Activated CD4-positive, alpha-beta T cell treated with anti-CD3 and anti-CD28 coated beads for 36 hours (primary cell): ENCODE measurements around the gene ULBP1. TPM values are rescaled to one million over a fixed set of nuclear protein-coding genes. Genes with fewer than 3 reads are reported as not detected.
"Not testable (repeated sequence)": the region's sequence is repeated elsewhere in the genome, so short reads cannot be mapped to it uniquely, and the experiment has no call there.

Source experiments
- ATAC-seq: fragments of 200-7000 bp; cut with Tn5 transposase; one replicate; pipeline ENCODE4 v1.10.0; 2021; ENCODE audit warnings: mild to moderate bottlenecking, moderate library complexity
- CTCF ChIA-PET: fragments of 350-600 bp; sonication (Branson Sonifier 250); formaldehyde crosslinking; loops from one replicate; lab custom pipeline; 2021; ENCODE audit warnings: antibody characterized with exemption; lab: Charles Lee
- POLR2A ChIA-PET: fragments of 350-600 bp; sonication (Branson Sonifier 250); formaldehyde crosslinking; loops from one replicate; lab custom pipeline; 2021; ENCODE audit warnings: antibody characterized with exemption, inconsistent platforms; lab: Charles Lee
- DNase-seq: peaks from one replicate; pipeline ENCODE4 v3.0.0-alpha.2; 2020
- H3K27ac Mint-ChIP-seq: one replicate; pipeline ENCODE4 v1.8.0; 2021; ENCODE audit warnings: mixed read lengths
- H3K27me3 Mint-ChIP-seq: one replicate; pipeline ENCODE4 v1.8.0; 2021; ENCODE audit warnings: mixed read lengths
- H3K36me3 Mint-ChIP-seq: one replicate; pipeline ENCODE4 v1.8.0; 2021; ENCODE audit warnings: low read depth, mixed read lengths
- H3K4me1 Mint-ChIP-seq: one replicate; pipeline ENCODE4 v1.8.0; 2021; ENCODE audit warnings: mixed read lengths
- H3K4me3 Mint-ChIP-seq: one replicate; pipeline ENCODE4 v1.8.0; 2021; ENCODE audit warnings: mild to moderate bottlenecking, moderate library complexity, mixed read lengths
- H3K9me3 Mint-ChIP-seq: one replicate; pipeline ENCODE4 v1.8.0; 2021; ENCODE audit warnings: low read depth, mixed read lengths
- intact Hi-C, 2 experiments: fragments of 100-400 bp; cut with DNase I in 1 of 2; cut with micrococcal nuclease in 1 of 2; formaldehyde crosslinking; loops; one replicate each; pipeline versions ENCODE4 v1.14.2 to v1.15.1; 2022 to 2024; cut with DNase I, micrococcal nuclease
- total RNA-seq, 2 experiments: library from RNA; stranded (reverse); gene quantifications; one replicate each; pipeline ENCODE4 v1.2.3, GENCODE V29; 2021

The ULBP1 gene
- 1 to 10 TPM; 2.7 to 5.0 TPM for total RNA-seq

DNA sequence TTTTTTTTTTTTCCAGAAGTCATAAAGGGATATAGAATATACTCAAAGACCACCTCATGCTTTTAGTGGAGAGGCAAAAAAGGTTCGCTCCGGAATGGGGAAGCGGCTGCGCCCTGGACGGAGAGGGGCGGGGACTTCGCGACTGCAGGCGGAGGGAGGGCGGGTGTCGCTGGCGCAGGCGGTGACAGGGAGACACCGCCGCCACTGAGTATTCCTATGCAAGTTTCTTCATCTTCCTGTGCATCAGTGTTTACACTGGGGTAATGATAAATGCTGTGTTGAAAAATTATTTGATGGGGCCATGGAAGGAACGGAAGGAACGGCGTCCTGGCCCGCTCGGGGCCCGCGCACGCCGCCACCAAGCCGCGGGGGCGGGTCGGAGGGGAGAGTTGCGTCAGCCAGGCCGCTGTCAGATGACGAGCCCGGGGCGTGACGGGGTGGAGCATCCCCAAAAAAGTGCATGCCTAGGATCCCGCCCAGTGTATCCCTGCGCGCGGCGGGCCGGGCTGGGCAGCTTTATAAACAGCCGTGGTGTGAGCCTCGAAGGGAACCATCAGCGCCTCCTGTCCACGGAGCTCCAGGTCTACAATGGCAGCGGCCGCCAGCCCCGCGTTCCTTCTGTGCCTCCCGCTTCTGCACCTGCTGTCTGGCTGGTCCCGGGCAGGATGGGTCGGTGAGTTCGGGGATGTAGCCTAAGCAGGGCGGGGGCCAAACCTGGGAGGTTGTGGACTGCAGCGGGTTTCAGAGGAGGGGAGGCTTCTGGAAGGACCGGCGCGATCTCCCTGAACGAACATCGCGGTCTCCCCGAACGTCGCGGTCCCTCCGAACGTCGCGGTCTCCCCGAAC is at the start of gene ULBP1:
ULBP1 (plus strand) TSS at position 482 of the 846 bp plus-strand sequence; CDS start at position 589, 107 bp downstream.
- Mint-ChIP-seq H3K4me3 (peak within 1 kb of the TSS; percentile 77), H3K27ac (peak within 1 kb of the TSS; percentile 91), H3K9me3 (no peaks in the 10 kb centered on the region), H3K27me3 (peaks cover 69% of the 10 kb centered on the region), H3K4me1 (peaks cover 22% of the 10 kb centered on the region), H3K36me3 (no peaks in the 10 kb centered on the region)
- ChIA-PET POLR2A (no interaction called here), CTCF (no interaction called here)
- intact Hi-C loops = loop anchor here (1.0 to 5.0 kb wide), 10 partner anchors 21 to 903 kb away; partner anchors contain the start of genes NUP43 (in 2 of the 2), PCMT1 (in 2 of the 2), GINM1 (in 1 of the 2) and LRP11 (in 1 of the 2)
- DNase-seq (peak; percentile 93), ATAC-seq (peak; percentile 76)

DNA sequence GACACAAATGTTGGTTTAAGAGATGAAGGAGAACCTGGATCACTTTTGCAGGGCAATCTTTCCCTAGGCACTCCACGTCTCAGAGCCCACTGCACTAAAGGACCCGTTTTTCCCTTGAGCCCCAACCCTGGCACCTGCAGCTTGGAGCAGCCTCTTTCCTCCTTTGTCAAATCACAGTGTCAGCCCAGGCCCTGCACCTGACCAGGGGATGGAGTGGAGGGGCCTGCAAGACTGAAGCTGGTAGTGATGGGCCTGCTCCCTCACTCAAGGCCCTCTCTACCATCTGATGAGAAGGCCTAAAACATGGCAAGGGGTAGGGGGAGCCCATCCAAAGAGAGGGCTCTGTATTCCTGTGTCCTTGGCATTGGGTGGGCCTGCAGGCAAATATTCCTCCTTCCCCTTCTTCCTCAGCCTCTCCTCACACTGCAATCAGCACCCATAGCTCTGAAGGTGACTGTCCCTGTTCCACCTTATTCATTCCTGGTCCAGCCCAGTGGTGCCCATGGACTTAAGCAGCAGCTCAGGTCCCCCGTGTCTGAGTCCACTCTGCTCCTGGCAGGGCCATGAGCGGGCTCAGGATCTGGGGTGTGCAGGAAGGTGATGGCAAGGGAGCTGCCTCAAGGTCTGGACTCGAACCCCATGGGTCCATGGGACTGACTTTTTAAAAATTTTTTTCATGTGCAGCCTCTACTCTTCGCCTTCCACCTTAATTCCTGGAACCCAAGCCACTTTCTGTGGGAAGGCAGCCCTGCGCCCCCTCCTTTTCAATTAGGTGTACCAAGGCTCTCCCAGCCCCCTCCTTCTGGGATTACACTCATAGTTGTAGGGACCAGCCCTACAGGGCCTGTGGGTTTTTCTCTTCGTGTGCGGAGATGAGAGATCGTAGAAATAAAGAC is 47.5 kb upstream of the ULBP1 start:
- H3K36me3 Mint-ChIP-seq = no peaks in the 10 kb centered on the region
- no peak overlapping the region for H3K4me3 Mint-ChIP-seq
- H3K27me3 Mint-ChIP-seq = peaks cover 21% of the 10 kb centered on the region
- ATAC-seq = no peak
- CTCF ChIA-PET = interaction anchor here (0.6 kb wide), 1 partner anchor 13 kb away, joined by 3 read pairs; no protein-coding TSS in a partner anchor
- DNase-seq = no peak
- no peak overlapping the region for H3K27ac Mint-ChIP-seq
- peaks cover 2% of the 10 kb centered on the region for H3K4me1 Mint-ChIP-seq
- H3K9me3 Mint-ChIP-seq = no peaks in the 10 kb centered on the region
- intact Hi-C loops = no loop called here
- POLR2A ChIA-PET = no interaction called here

GRCh38 chr6:149917679-149918078 is 46.1 kb upstream of the ULBP1 start:
- POLR2A ChIA-PET = no interaction called here
- peaks cover 30% of the 10 kb centered on the region for H3K27me3 Mint-ChIP-seq
- no peaks in the 10 kb centered on the region for H3K9me3 Mint-ChIP-seq
- peaks cover 2% of the 10 kb centered on the region for H3K4me1 Mint-ChIP-seq
- CTCF ChIA-PET = interaction anchor here (0.8 kb wide), 1 partner anchor 83 kb away, joined by 3 read pairs; no protein-coding TSS in a partner anchor
- intact Hi-C loops = no loop called here
- H3K4me3 Mint-ChIP-seq = no peak overlapping the region
- no peak overlapping the region for H3K27ac Mint-ChIP-seq
- H3K36me3 Mint-ChIP-seq = no peaks in the 10 kb centered on the region
- DNase-seq (no peak), ATAC-seq (no peak)

DNA sequence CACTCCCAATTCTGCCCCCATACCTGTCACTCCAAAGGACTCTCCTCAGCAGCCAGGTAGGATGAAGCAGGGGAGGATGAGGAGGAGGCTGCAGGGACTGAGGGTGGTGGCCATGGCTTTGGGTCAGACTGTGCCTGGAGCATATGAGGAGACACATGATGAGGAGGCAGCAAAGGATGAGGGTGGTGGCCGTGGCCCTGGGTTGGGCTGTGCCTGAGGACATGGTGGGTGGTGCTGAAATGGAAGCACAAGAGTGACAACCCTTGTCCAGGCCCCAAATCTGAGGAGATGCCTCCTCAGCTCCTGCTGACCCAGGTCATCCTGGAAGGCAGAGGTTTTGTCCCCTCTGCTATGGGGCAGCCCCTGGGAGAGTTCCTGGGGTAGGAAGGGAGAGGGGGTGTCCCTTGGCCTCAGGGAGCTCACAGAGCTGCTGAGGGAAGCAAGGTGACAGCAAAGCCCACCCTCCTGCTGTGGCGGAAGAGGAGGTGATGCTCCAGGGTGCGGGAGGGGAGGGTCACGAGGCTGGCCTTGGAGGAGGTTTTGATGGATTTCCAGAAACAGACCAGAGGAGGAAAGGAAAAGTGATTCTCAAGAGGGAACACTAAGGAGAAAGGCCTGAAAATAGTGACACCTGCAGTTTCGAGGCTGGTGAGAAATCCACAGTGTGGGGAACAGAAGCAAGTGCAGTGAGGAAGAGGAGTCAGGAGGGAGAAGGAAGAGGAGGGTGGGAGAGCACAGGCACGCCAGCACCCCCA is 45.4 kb upstream of the ULBP1 start:
- H3K36me3 Mint-ChIP-seq = no peaks in the 10 kb centered on the region
- H3K4me3 Mint-ChIP-seq = no peak overlapping the region
- intact Hi-C loops = no loop called here
- no peak overlapping the region for H3K27ac Mint-ChIP-seq
- DNase-seq (no peak), ATAC-seq (no peak)
- H3K27me3 Mint-ChIP-seq = peaks cover 35% of the 10 kb centered on the region
- ChIA-PET POLR2A (no interaction called here), CTCF (no interaction called here)
- H3K9me3 Mint-ChIP-seq = no peaks in the 10 kb centered on the region
- peaks cover 8% of the 10 kb centered on the region for H3K4me1 Mint-ChIP-seq

GRCh38 chr6:149919126-149919833 is 44.5 kb upstream of the ULBP1 start:
- DNase-seq, H3K4me3 Mint-ChIP-seq, H3K36me3 Mint-ChIP-seq, POLR2A ChIA-PET, intact Hi-C loops, CTCF ChIA-PET, H3K27ac Mint-ChIP-seq, ATAC-seq, H3K9me3 Mint-ChIP-seq: not testable (repeated sequence)
- H3K27me3 Mint-ChIP-seq = peaks cover 42% of the 10 kb centered on the region
- peaks cover 13% of the 10 kb centered on the region for H3K4me1 Mint-ChIP-seq

DNA sequence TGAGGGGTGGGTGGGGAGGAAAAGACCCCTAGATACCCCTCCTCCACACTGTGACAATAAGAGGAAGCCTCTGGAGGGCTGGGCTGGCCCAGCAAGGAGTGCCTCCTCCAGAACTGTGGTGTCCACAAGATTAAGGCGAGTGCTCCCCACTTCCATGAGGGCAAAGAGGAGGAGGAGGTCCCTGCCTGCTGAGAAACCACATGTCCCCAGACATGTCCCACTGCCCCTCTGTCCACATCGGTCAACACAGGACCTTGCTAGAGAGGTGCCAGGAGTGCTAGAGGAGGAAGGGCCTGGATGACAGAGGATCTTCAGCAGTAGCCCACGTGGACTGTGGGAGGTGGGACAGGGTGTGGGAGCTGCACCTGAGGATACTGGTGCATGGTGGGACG is 43.9 kb upstream of the ULBP1 start:
- no peaks in the 10 kb centered on the region for H3K9me3 Mint-ChIP-seq
- ChIA-PET CTCF (interaction anchor here (0.7 to 1.0 kb wide), 2 partner anchors 14 to 844 kb away, joined by 3 read pairs; no protein-coding TSS in a partner anchor), POLR2A (no interaction called here)
- no peak overlapping the region for H3K4me3 Mint-ChIP-seq
- H3K4me1 Mint-ChIP-seq = peaks cover 13% of the 10 kb centered on the region
- H3K27me3 Mint-ChIP-seq = peaks cover 47% of the 10 kb centered on the region
- ATAC-seq (no peak), DNase-seq (no peak)
- intact Hi-C loops = loop anchor here (5.0 to 10.0 kb wide), 2 partner anchors 203 to 415 kb away; partner anchors contain the start of gene LATS1 (in 1 of the 2)
- H3K36me3 Mint-ChIP-seq = no peaks in the 10 kb centered on the region
- no peak overlapping the region for H3K27ac Mint-ChIP-seq

DNA sequence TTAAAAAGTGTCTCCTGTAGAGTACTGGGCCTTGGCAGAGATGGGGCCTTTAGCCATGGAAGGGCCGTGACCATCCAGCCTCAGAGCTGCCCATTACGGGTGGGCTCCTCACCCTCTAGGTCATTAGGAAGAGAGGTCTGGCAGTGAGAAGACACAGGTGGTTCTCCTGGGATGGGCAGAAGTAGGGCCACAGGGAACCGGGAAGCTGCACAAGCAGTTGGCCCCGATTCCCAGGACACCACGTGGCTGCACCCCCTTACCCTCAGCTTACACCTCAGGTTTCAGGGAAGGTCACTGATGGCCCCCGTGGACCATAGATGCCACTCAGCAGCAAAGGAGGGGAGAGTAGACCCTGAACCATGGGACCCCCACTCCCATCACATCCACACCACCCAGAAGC is 42.4 kb upstream of the ULBP1 start:
- DNase-seq (no peak), ATAC-seq (no peak)
- no peaks in the 10 kb centered on the region for H3K9me3 Mint-ChIP-seq
- intact Hi-C loops = loop anchor here (5.0 to 10.0 kb wide), 2 partner anchors 204 to 413 kb away; partner anchors contain the start of gene LATS1 (in 1 of the 2)
- CTCF ChIA-PET = no interaction called here
- POLR2A ChIA-PET = no interaction called here
- H3K36me3 Mint-ChIP-seq = no peaks in the 10 kb centered on the region
- H3K27ac Mint-ChIP-seq = no peak overlapping the region
- peaks cover 58% of the 10 kb centered on the region for H3K27me3 Mint-ChIP-seq
- H3K4me1 Mint-ChIP-seq = peaks cover 22% of the 10 kb centered on the region
- no peak overlapping the region for H3K4me3 Mint-ChIP-seq

- CTCF ChIA-PET = interaction anchor here (1.0 kb wide), 1 partner anchor 87 kb away, joined by 7 read pairs; no protein-coding TSS in a partner anchor
- not testable (repeated sequence) for H3K4me3 Mint-ChIP-seq
Measured at GRCh38 chr6:149922091-149922490, 41.7 kb upstream of the ULBP1 start.

DNA sequence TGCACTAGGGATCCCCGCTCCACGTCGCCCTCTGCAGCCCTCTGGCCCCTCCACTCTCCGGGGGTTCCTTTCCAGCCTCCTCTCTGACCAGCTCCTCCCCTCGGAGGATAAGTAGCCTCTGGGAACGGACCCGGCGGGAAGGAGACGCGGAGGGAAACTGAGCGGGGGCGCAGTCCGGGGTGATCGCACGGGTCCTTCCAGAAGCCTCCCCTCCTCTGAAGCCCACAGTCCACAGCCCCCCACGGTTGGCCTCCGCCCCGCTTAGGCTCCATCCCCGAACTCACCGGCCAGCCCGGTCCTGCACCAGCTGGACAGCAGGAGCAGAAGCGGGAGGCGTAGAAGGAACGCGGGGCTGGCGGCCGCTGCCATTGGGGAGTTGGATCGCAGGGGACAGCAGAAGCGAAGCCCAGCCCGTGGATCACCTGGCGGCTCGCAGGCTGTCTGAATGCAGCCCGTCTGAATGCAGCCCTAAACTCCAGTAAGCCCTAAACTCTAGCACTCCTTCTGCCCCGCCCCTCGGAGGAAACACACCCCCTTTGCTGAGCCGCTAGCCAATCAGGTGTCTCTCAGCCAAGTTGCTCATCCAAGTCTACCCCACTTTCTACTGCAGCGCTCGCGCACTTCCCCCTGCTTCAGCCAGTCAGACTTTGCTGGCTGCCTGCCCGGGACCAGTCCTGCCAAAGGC is 41.0 kb upstream of the ULBP1 start, which contains the start of gene RAET1G:
RAET1G (minus strand) TSS at position 480 of the 685 bp plus-strand sequence; CDS start at position 369, 111 bp downstream.
- intact Hi-C loops = loop anchor here (1.0 to 10.0 kb wide), 5 partner anchors 58 to 412 kb away; partner anchors contain the start of genes LRP11 (in 2 of the 2), GINM1 (in 1 of the 2) and LATS1 (in 1 of the 2)
- peak within 1 kb of the TSS; percentile 70 for H3K4me3 Mint-ChIP-seq
- H3K9me3 Mint-ChIP-seq = no peaks in the 10 kb centered on the region
- no peak within 1 kb of the TSS for H3K27ac Mint-ChIP-seq
- no peaks in the 10 kb centered on the region for H3K36me3 Mint-ChIP-seq
- ATAC-seq = peak; percentile 95
- CTCF ChIA-PET = interaction anchor here (1.0 to 1.7 kb wide), 2 partner anchors 88 to 91 kb away, joined by 4 to 7 read pairs; no protein-coding TSS in a partner anchor
- peaks cover 21% of the 10 kb centered on the region for H3K4me1 Mint-ChIP-seq
- POLR2A ChIA-PET = interaction anchor here (0.5 kb wide), 1 partner anchor 9 kb away, joined by 3 read pairs; no protein-coding TSS in a partner anchor
- peaks cover 63% of the 10 kb centered on the region for H3K27me3 Mint-ChIP-seq
- DNase-seq = peak; percentile 90

More at GRCh38 chr6:149922091-149922490, 41.7 kb upstream of the ULBP1 start:
- POLR2A ChIA-PET, ATAC-seq, H3K27ac Mint-ChIP-seq, H3K9me3 Mint-ChIP-seq, H3K36me3 Mint-ChIP-seq, DNase-seq: not testable (repeated sequence)
- H3K27me3 Mint-ChIP-seq = peaks cover 57% of the 10 kb centered on the region
- peaks cover 23% of the 10 kb centered on the region for H3K4me1 Mint-ChIP-seq
- intact Hi-C loops = loop anchor here (2.0 to 10.0 kb wide), 3 partner anchors 57 to 413 kb away; partner anchors contain the start of genes LATS1 (in 1 of the 2) and LRP11 (in 1 of the 2)
